GM21360 (cell line): ENCODE results near the gene ERCC8.

ENCODE experiments used
- ATAC-seq: cut with Tn5 transposase; IDR thresholded peaks from one replicate; pipeline ENCODE4 v1.9.1; 2021; ENCODE audit warnings: mild to moderate bottlenecking, moderate library complexity; ENCODE audit not compliant: unreplicated experiment

ERCC8 gene

DNA sequence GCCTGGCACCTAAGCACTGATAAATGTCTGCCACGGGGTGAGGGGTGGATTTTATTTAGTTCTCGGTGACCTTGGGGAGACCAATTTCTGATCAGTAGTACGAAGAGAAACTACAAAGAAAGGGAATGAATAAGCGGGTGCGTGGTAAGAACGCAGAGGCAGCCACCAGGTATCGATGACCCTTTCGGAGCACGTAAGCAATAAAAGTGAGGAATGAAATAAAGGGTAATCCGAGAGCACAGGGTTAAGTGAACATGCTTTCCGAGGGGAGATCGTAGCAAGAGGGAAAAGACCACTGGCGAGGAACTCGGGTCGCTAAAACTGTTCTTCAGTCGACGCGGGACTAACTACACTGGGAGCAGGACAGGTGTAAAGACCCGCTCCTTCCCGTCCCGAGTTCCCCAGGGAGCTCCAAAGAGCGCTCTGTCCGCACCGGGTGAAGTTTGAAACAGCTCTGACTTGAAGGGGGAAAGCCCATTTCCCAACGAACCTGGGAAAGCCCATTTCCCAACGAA lies 101.9 kb downstream of the ERCC8 start:
- ATAC-seq = no peak

DNA sequence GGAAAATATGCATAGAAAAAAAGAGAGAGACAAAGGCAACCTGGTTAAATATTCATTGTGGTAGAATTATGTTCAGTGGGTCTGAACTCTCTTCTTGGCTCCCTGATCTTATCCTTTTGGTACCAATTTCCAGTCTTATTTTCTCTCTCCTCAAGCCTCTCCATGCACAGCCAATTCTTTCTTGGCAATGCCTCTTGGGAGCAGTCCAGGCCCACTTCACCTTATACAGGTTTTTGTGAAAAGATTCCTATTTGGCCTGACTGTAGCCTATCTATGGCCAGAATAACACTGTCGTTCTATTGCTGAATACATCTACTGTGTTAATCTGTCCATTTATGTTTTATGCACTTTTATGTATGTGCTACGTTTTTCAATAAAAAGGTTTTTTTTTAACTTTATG lies 103.5 kb downstream of the ERCC8 start:
- no peak for ATAC-seq

DNA sequence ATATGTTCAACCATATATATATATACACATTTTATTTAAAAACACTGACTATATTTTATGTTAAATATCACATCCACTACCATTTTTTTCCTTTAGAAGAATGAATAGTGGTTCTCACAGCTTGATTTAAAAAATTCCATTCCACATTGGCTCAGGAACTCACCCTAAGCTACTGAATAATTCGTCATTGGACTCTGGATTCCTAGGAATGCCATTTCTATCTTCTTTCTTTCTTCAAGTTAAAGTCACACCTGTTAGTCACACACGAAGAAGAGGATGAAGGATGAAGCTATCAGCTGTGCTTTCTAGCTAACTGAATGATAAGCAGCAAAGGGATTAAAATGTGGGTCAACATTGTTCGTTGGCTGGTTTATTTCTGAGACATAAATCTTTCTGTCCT lies 108.7 kb downstream of the ERCC8 start:
- no peak for ATAC-seq

DNA sequence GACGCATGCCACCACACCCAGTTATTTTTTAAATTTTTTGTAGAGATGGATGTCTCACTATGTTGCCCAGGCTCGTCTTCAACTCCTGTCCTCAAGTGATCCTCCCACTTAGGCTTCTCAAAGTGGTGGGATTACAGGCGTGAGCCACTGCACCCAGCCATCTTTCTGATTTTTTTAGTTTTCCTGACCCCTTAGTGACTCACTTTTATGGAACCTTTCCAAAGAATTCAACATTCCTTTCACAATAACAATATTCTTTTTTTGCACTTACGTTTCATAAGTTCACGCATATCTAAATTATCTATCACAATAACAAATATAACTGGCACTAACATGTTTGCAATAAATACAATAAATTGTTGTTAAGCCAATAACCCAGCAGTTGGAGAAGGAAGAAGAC lies 109.3 kb downstream of the ERCC8 start:
- ATAC-seq = no peak

DNA sequence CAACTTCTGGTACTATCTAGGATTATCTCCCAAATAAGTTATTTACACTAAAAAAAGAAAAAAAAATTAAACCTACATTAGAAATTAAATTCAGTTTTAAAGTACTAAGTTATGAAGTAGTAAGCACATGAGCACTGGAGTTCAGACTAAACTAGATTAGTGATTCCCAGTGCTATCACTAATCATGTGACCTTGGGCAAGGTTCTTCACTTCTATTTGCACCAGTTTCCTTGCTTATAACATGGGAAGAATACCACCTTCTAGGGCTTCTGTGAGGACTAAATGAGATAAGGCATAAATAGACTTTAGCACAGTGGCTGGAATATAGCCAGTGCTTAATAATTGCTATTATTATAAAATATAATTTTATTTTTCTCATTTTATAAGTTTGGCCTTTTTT lies 111.3 kb downstream of the ERCC8 start:
- no peak for ATAC-seq

DNA sequence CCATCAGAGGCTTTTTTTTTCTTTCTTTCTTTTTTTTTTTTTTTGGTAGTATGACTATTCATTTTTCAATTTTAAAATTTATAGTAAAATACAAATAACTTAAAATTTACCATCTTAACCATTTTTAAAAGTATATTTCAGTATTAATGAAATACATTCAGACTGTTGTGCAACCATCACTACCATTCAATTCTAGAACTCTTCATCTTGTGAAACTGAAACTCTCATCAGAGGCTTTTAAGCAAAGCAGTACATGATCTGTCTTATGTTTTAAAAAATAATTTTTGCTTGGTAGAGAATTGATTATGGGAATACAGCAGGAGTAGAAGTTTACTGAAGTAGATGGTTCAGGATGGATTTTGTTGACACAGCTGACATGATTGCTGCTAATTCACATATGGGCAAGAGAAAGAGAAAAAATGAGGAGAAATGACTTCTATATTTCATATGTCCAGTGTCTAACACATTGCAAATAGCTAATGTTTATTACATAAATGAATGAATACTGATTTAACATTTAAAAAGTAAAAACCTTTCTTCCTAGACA lies 114.2 kb downstream of the ERCC8 start:
- peak; percentile 35 for ATAC-seq

DNA sequence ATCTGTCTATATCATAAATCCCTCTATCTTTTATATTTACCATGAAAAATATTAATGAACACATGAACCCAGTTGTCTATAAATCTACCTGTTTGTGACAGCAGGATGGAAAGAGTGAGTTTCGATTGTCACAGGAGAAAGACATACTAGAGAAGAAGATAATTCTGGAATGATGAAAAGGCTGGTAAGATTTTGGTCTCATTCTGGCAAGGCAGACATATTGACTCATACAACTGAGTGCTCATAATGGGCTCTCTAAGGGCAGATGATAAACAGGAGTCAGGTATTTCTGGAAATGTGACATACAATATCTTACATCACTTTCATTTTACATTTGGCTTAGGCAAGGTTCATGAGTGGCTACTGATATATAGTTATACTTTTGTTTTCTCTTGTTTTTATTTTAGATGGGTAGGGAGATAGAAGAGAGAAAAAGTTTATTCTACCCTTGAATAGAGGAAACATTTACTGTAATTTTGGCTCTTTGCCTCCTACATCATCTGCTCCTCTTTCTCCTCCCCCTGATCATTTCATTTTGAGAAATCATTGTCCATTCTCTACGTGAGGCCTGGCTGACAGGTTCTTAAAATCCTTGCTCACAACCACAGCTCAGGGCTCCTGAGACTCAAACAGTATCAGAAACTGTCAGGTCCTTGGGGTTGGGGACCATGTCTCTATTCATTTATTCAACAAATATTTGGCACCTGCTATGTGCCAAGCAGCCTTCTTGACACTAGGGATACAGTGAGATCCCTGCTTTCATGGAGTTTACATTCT lies 115.2 kb downstream of the ERCC8 start:
- ATAC-seq = peak; percentile 41

DNA sequence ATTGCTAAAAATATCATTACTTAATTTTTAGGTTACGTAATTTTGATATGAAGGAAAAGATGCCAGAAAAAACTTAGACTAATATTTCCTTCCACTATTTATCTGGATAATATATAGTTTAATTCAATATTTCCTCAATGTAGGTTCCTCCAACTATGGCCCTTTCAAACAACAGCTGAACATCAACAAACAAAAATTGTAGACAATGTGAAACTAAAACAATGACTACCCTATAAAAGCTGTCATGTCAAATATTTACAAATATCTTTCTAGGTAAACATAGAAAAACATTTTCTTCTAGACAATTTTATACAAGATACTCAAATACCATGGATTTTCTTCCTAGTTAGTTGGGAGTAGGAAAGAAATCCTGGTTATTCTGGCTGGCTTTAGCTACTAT lies 117.7 kb downstream of the ERCC8 start:
- no peak for ATAC-seq

DNA sequence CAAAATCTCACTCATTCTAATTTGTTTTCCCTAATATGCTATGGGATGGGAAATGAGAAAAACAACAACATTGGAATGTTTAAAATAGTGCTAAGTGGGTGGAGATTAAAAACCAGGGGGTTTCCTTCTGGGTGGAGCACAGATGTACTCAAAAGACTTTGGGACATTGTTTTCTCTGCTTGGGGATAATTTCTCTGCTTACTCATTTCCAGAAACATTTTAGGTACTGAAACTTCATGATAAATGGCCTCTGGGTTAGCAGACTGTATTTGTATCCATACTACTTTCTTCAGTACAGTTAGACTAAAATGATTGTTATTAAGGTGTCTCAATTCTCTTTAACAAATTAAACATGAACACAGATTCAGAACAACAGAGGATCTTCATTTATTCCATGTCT lies 118.2 kb downstream of the ERCC8 start:
- peak; percentile 80 for ATAC-seq
